GM18505 (cell line): Measurements from ENCODE around the gene PHC2.

Source experiments
- ATAC-seq: cut with Tn5 transposase; IDR thresholded peaks from one replicate; pipeline ENCODE4 v1.9.1; 2021; ENCODE audit not compliant: unreplicated experiment
- POLR2A ChIP-seq: IDR thresholded peaks from 4 replicates; pipeline ENCODE4 v1.6.1; 2011; ENCODE audit warnings: borderline replicate concordance; ENCODE audit not compliant: insufficient read depth, insufficient read length; ENCODE audit errors: extremely low read depth

PHC2 gene

DNA sequence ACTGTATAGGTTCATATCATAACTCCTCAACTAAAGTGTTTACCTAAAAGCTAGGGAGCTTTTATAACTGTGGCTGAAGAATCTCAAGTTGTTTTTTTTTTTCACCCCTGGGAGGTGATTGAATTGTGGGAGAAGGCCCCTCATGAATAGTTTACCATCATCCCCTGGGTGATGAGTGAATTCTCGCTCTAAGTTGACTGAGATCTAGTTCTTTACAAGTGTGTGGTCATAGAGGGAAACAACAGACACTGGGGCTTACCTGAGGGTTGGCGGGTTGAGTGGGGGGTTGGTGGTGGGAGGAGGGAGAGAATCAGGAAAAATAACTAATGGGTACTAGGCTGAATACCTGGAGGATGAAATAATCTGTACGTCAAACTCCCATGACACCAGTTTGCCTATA, 33.7 kb upstream of the PHC2 start:
- ATAC-seq, result no peak
- no peak for TF ChIP-seq POLR2A

DNA sequence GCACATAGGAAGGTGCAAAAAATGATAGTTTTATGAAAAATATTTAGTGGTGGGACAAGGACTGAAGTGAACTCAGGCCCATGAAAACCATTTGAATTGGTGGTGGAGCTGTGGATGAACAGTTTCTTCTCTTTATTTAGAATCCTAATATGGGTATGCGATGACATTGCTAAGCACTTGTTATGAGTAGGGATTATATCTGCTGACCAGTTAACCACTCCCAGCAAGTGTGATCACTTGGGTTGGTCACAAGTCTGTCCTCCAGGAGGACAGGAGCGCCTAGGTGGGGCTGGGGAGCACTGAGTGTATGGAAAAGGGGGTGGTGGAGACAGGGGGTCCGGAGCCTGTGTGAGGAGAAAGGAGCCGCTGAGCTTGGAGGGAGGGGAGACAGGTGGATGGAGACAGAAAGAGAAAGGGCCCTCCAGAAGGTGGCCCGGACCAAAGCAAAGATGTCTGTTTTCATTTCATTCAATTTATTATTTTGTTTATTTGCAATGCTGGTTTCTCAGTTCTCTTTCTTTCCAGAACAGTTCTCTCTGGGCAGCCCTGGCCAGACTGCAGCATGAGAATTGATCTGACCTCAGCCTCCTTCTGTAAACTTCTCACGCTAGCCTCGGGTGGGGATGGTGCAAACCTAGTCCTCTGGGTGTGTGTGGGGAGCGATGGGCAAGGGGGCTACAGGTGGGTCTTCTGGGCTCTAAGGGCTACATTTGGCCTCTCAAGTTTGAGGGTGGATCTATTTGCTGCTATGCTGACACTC, 31.7 kb upstream of the PHC2 start:
- no peak for TF ChIP-seq POLR2A
- ATAC-seq, result no peak

DNA sequence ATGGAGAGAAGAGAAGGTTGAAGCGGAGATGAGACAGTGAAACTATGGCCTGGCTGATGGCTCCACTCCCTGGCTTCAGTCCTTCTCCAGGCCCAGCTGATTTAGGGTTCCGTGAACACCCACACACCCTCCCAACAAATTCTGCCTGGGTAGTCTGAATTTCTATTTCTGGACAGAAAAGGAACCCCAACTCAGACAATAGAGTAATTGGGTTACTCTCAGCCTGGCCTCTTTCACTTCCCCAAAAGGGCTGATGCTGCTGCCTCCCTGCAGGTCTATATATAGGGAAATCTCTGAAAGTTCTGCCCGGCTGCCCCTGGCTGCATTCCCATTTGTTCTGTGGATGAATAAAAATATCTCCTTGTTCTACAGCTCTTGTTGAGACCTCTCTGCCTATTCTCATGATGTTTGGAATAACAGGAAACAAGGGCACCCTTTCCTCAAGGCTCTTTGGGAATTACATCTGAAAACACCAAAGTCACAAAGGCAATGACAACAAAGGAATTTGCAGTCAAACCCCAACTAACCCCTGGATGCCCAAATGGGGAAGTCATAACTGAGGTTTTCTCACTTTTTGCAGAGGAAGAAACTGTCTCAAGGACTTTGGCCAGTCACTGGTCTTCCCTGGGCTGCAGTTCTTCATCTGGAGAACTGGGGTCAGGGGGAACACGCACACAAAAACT, 30.2 kb upstream of the PHC2 start:
- TF ChIP-seq POLR2A, result no peak
- peak; percentile 74 for ATAC-seq

DNA sequence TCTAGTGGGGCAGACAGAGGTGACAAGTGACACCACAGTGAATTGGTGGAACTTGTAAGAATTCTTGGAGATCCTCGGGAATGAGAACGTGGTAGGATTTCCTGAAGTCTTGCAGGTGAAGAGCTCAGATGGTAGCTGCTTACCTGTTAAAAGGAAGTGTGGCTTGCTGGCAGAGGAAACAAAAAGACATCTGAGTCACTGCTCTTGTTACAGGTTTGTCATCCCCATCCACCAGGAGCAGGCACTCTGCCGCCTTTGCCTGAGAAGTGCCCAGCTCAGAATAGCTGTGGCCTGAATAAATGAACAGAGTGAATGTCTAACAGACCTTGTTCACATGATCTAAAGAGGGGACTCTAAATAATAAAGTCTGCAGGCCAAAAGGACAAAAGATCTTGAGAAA, 29.2 kb upstream of the PHC2 start:
- no peak for ATAC-seq
- TF ChIP-seq POLR2A, result no peak

DNA sequence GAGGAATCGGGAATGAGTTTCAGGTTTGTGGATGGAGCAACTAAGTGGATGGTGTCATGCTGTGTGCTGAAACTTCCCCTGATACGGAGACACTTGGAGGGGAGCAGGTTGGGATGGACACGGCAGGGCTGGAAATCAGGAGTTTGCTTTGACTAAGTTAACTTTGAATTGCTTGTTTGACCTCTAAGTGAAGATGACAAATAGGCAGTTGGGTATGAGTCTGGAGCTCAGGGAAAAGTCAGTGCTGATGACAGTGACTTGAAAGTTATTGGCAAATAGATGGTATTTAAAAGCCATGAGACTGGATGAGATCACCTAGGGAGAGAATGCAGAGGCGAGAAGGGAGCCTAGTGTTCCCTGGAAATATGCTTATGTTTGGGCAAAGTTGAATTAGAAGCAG, 28.8 kb upstream of the PHC2 start:
- ATAC-seq, result no peak

DNA sequence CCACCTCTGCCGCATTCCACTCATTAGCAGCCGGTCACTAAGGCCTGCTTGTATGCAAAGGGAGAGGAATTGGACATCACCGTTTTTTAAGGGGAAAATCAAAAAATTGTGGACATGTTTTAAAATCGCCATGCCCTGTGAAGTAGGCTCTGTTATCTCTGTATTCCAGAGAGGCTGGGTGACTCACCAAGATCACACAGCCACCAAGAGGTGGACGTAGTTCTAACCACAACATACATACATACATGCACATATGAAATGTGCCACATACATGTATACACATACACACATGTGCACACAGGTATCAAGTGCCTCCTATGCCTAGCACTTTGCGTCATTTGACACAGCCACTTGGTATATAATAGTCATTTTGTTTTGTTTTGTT, 25.6 kb upstream of the PHC2 start:
- ATAC-seq, result no peak
- TF ChIP-seq POLR2A, result no peak

More for the DNA sequence above, 28.8 kb upstream of the PHC2 start:
- TF ChIP-seq POLR2A, result no peak

DNA sequence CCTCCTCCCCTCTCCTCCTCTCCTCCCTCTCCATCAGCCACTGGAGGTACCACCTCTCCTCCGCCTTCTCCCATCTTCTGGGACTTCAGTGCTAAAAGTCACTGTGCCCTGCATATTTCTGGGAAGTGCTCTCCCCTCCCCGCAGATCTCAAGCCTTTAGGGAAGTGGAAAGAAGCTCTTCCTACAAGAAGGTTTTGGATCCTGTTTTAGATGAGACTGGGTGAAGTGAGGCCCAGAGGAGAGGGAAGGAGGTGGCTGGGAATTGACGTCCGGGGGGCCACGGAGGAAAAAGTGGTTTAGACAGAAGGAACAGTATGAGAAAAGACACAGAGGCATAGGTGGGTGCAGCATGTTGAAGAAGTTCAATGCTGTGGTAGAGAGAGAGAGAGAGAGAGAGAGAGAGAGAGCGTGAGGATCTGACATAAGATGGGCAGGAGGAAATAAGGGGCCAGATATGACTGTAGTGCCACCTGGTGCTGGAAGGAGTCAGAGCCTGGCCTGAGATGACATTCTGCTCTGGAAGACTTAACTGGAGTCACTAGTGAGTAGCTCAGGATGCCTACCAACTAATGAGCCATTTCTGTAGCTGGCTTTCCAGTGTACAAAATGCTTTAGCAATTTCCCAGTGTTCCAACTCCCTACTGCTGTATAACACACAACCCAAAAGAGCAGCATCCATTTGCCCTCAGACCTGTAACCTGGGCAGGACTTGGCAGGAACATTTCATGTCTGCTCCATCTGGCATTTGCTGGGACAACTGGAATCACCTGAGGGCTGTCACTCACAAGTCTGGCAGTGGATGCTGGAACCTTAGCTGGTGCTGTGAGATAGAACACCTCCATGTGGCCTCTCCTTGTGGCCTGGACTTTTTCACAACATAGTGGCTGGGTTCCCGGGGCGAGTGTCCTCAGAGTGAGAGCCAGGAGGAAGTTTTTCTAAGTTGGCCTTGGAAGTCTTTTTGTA, 24.9 kb upstream of the PHC2 start:
- ATAC-seq, result no peak
- no peak for TF ChIP-seq POLR2A

DNA sequence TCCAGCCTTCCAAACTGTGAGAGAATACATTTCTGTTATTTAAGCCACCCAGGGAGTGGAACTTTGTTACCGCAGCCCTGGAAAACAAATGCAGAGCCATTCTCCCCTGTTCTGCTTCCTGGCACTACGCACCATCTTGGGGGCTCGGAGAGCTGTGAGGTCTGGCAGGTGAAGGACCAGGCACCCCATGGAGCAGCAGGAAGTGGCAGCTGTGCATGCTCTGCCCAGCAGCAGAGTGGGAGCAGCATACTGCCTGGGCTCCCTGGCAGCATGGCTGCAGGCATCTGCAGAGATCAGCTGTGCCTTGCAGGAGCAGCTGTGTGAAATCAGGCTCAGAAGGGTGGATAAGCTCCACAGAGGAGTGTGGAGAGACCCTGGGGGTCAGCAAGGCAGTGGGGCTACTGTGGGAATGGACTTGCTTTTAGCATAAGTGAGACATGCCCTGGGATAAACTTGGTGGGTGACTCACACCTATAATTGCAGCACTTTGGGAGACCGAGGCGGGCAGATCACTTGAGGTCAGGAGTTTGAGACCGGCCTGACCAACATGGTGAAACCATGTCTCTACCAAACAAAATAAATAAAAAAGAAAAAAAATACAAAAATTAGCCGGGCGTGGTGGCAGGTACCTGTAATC, 23.9 kb upstream of the PHC2 start:
- no peak for ATAC-seq
- TF ChIP-seq POLR2A, result no peak

DNA sequence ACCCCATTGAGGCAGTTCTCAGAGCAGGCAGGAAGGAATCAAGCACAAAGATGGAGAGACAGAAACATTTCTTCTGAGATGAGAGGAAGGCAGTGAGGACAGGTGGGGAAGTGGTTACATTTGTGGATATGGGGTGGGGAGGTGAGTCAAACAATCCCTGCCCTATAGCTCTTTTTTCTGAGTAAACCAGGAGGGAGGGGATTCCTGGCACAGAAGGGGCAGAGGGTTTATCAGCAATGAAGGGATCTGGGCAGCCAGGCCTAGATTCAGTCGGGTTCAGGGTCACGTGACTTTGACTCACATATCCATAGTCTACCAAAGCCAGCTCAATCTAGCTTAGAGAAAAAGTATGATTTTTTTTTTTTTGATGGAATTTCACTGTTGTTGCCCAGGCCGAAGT, 15.7 kb upstream of the PHC2 start:
- no peak for ATAC-seq
- TF ChIP-seq POLR2A, result no peak

DNA sequence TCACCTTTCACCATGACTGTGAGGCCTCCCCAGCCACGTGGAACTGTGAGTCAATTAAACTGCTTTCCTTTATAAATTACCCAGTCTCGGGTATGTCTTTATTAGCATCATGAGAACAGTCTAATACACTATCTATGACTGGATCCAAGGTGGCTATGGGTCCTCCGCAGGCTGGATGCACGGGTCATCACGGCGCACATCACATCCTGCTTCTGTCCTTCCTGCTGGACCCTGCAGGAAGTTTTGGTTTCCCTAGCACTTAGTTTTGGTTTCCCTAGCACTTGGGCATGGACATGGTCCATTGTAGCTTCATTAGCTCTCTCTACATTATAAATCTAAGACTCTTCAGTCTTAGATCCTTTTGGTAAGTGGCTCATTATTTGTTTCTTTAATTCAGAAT, 14.2 kb upstream of the PHC2 start:
- no peak for TF ChIP-seq POLR2A
- no peak for ATAC-seq

DNA sequence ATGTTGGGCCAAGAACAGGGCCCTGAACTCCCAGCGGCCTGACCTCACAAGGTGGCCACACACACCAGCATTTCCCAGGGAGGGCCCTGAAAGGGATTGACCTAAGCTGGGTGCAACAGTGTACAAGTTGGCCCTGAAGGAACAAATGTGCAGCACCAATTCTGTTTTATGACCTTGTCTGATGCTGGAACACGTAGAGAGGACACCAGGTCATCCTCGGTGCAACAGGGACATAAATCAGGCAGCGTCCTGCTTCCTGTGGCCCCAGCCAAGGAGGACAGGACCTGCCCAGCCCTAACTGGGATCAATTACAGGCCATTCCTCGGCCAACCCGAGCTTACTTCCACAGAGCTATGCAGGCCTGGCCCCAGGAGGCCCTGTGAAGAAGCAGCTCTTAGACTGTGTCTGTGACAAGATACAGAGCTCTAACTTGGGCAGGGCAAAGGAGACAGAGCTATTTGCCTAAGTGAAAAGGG, 12.8 kb upstream of the PHC2 start:
- no peak for ATAC-seq
- TF ChIP-seq POLR2A, result no peak

DNA sequence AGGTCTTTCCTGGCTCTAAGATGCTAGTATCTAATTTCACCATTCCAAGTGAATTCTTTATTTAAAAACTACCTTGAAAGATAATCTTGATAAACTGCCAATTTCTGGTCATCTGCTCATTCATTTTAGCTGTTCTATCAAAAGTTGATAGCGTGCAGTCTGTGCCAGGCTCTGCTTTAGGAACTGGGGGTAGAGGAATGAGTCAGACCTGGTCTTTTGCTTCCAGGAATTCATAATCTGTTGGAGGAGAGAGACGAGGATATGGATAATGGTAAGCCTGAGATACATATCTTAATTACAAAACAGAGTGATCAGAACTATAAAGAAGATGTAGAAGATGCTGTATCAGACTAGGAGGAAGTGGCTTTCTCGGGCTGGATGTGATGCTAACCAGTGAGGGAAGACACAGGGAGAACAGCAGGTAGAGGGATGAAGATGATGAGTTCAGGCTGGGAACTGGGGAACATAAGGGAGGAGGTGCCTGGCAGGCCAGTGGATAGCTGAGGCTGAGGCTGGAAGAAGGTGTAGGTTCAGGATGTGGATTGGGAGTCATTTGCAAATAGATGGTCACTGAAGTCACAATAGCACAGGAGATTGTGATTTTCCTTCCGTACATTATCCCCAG, 12.3 kb upstream of the PHC2 start:
- ATAC-seq, result no peak
- no peak for TF ChIP-seq POLR2A

DNA sequence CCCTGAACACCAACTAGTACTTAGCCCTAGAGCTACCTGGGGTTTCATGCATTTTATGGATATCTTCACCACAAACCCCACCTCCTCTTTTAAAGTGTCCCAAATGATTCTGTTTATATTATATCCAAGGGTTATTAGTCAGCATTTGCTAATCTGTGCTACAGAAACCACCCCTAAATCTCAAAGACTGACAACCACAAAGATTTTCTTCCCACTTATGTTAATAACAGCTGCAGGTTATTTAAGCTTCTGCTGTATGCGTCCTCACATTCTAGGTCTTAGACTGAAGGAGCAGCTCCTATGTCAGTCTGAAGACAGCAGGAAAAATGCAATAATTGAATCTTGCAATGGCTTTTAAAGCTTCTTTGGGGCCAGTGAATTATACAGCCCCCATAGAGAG, 11.2 kb upstream of the PHC2 start:
- ATAC-seq, result no peak
- no peak for TF ChIP-seq POLR2A

DNA sequence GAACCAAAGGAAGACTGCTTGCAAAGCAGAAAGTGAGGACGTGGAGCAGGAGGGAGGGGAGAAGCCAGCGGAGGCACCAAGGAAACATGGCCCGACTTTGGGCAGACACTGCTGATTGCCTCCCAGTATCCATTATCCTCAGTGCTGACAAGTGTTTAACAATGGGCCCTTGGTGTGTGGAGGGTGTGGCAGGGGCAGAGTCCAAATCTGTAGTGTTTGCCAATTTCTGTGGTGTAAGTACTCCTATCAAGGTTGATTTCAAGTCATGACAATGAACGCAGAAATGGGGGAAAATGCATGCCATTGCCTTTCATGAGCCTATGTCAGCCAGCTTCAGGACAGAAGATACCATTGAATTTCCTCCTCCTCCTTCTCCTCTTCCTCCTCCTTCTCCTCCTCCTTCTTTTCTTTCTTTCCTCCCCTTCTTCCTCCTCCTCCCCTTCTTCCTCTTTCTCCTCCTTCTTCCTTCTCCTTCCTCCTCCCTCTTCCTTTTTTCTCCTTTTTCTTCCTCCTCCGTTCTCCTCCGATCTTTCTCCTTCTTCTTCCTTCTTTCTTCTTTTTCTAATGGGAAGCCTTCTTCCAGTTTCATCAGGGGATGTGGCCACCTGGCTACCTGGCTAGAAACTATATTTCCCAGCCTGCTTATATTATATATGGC, 10.3 kb upstream of the PHC2 start:
- no peak for TF ChIP-seq POLR2A
- no peak for ATAC-seq
